Hematopoietic multipotent progenitor cell treated with erythropoietin and hydrocortisone succinate and interleukin-3 and kit ligand, for 6 days (in vitro differentiated cells): Measurements from ENCODE around the gene FMN2.
"Not testable (repeated sequence)": the region's sequence is repeated elsewhere in the genome, so short reads cannot be mapped to it uniquely, and the experiment has no call there.

Experiments
- DNase-seq: peaks from one replicate; pipeline ENCODE4 v3.0.0-alpha.2; 2015

FMN2 gene

DNA sequence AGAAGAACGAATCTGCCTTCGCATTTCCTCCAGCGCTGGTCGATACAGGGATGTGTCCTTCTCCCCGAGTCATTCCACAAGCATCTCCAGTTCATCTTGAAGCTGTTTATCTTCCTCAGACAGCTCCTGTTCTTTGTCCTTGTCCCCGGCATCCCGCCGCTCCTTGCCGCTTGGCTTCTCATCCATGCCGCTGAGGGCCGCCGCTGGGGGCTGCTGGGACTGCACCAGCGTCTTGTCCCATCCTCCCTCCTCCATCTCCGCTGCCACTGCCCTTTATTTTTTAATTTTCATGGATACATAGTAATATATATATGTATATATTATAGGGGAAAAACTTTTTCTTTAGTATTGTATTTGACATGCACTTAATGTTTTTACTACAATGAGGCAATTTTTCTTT lies 53.4 kb downstream of the FMN2 start:
- DNase-seq, result no peak

DNA sequence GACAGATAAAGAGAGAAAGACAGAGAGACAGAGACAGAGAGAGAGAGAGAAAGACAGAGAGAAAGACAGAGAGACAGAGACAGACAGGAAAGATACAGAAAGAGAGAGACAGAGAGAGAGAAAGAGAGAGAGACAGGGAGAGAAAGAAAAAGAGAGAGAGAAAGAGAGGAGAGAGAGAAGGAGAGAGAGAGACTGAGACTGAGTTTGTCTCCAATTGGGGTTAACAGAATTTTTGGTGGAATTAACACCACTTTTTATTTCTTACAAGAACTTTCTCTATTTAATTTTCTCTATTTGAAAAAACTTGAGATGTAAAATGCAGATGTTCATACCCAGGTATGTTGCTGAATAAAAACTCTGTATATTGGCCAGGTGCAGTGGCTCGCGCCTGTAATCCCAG lies 56.6 kb downstream of the FMN2 start:
- no peak for DNase-seq

DNA sequence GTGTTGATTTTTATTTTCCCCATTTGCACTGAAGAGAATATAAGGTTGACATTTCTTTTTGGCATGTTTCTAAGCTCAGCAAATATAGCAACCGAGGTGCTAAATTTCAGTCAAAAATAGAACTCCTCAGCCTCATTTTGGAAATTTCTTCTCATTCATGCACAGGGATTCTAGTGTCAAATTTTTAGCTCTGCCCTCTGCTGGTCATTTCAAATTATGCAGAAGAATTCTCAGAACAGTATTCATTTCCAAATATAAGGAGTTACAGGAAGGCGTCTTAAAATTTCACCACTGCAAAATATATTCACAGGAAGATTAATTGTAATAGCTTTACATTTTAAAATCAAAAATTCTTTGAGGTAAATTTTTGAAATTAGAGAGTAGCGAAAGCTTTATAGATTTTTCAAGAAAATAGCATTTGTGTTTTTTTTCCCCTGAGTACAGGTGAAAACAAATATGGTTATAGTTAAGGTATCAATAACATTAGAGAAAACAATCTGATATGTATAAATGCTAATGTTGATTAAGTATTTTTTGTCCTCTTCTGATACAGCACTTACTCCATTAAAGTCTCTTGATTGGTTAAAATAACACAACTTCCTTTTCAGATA lies 57.9 kb downstream of the FMN2 start:
- DNase-seq, result peak; percentile 52

DNA sequence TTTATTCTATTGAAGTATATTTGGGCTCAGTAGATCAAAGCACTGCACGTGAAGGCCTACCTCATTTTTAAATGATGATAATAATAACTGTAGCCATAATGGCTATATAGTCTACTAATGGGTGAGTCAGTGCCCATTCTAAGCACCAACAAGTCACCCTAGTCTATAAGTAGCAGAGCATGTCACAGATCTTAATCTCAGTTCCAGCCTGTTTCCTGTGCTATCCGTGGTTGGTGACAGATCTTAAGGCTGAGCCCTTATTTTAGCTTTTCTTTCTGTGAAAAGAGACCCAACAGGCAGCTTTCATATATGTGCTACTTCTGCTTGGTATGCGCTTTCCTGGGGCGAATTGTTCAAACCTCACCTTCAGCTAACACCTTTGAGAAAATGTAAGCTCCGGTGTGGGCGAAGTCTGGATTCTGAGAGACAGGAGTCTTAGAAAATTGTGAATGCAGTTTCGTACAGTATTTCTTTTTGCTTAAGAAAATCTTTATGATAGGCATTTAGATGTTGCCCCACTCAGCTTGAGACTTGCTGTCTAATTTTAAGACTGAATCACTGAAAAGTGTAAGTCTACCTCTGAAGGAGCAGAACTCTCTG lies 59.6 kb downstream of the FMN2 start:
- DNase-seq, result peak; percentile 7

DNA sequence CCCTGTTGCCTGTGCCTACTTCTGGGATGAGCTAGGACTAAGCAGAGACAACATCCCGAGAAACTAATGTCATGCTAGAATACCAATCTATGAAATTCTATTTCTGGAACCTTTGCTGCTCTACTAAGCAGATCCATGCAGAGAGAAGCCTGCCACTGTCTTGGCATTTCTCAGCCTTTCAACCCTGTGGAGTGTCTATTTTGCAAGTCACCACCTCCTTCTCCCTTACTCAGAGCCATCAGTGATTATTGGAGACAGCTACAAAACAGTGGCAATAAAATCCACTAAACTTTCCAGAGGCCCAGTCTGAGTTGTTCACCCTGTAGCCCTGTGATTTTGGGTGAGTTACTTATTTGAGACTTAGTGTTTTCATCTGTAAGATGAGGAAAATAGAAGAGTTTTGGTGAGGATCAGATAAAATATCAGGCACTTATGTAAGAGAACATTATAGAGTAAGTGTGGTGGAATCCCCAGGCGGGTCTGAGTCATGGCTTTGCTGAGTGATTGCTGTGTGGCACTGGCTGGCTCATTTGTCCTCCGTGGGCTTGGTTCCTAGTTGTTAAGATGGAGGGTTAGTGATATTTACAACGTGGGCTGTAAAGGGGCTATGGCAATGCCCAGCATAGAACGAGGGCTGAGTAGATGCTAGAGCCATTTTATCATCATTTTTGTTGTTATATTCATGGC lies 61.1 kb downstream of the FMN2 start:
- no peak for DNase-seq

DNA sequence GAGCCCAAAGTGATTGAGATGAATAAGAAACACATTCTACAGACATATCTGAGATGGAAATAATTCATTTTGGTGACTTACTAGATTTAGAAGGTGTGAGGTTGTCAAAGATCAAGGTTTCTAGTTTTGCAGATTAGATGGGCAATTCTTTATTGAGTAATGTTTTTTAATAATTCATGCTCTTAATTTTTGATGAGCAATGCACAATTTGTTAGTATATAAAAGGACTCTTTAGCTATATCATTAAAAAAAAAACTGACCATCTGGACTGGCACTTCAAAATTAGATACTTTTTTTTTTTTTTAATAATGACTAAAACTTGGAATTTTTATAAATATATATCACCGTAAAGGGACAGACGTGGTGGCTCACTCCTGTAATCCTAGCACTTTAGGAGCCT lies 63.9 kb downstream of the FMN2 start:
- no peak for DNase-seq

DNA sequence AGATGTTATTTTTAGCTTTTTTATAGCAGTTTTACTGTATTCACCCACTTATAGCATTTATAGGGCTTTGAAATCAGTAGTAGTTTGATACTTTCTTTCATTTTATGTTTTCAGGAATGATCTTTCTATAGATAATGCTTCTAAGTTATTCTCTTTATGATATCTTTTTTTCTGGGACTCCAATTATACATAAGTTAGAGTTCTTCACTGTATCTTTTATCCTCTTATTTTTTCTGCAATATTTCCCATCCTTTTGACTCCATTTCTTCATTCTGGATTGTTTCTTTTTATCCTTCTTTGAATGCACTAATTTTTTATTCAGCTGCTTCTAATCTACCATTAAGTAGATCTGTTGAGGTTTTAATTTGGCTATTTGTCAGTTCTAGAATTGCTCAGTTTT lies 73.1 kb downstream of the FMN2 start:
- no peak for DNase-seq

DNA sequence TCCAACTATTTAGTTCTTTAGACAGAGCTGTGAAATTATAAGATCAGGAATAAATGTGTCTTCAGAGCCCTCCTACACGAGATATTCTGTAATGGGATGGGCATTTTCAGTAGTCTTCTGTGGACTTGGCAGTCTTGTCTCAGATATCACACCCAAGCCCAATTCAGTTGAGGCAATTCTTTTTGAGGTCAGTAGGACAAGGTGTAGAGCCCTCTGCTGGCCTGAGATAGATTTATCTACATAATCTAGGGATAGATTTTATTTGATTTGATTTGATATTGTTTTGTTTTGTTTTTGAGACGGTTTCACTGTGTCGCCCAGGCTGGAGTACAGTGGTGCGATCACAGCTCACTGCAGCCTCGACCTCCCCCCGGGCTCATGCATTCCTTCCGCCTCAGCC lies 77.5 kb downstream of the FMN2 start:
- peak; percentile 7 for DNase-seq

DNA sequence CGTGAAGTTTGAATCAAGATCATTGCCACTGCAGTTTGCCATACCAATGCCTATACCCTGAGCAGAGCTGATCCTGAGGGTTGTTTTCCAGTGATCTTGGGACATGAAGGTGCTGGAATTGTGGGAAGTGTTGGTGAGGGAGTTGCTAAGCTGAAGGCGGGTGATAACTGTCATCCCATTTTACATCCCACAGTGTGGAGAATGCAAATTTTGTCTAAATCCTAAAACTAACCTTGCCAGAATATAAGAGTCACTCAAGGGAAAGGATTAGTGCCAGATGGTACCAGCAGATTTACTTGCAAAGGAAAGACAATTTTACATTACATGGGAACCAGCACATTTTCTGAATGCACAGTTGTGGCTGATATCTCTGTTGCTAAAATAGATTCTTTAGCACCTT lies 78.6 kb downstream of the FMN2 start:
- DNase-seq, result no peak

DNA sequence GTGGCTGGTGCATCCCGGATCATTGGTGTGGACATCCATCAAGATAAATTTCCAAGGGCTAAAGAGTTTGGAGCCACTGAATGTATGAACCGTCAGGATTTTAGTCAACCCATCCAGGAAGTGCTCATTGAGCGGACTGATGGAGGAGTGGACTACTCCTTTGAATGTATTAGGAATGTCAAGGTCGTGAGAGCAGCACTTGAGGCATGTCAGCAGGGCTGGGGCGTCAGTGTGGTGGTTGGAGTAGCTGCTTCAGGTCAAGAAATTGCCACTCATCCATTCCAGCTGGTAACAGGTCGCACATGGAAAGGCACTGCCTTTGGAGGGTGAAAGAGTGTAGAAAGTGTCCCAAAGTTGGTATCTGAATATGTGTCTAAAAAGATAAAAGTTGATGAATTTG lies 79.1 kb downstream of the FMN2 start:
- no peak for DNase-seq

DNA sequence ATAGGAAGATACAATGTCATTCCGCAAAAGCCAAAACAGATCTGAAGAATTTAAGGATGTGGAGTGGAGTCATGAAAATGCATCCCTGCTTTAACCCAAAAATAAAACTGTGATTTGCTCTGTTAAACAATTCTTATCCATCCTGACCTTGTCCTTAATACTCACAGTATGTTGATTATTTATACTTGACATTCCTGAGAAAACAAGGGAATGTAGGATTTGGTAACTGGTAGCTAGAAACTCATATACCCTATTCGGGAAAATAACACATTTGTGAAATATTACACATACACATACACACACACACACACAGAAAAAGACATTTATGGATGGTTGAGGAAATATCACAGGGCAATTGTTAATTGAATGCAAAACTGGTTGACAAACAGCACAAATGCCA lies 80.2 kb downstream of the FMN2 start:
- DNase-seq, result no peak

DNA sequence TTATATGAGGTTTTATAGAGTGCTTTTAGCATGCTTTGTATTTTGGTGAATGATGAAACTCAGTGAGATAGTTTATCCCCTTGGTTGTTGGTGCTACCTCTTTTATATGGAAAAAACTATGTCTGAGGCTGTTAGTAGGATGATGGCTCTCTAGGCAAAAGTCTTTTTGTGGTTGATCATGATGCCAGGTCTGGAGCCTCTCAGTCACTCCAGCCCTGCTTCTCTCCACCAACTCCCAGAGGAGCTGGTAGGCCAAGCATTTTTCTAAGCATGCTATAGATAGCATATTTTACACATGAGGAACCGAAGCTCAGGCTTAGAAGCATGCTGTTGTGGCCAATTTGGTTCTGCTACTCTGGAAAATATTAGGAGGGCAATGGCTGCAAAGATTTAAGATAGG lies 82.2 kb downstream of the FMN2 start:
- DNase-seq, result no peak

DNA sequence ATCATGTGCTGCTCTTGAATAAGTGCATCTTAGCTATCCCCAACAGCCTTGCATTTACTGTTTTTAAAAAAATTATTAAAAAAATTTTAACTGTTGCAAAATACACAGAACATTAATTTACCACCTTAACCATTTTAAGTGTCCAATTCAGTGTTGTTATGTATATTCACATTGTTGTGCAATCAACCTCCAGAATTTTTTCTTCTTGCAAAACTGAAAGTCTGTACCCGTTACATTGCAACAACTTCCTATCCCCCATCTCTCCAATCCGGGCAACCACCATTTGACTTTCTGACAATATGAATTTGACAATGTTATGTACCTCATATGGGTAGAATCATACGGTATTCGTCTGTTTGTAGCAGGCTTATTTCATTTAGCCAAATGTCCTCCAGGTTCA lies 83.1 kb downstream of the FMN2 start:
- peak; percentile 17 for DNase-seq

DNA sequence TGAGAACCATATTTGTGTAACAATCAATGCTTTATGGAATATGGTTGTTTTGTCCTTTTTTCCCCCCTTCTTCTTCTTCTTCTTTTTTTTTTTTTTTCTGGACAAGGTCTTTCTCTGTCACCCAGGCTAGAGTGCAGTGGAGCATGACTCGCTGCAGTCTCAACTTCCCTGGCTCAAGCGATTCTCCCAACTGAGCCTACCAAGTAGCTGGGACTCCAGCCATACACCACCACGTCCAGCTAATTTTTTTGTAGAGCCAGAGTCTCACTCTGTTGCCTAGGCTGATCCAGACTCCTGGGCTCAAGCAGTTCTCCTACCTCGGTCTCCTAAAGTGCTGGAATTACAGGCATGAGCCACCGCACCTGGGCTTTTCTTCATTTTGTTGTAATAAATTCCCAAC lies 86.7 kb downstream of the FMN2 start:
- DNase-seq, result no peak

DNA sequence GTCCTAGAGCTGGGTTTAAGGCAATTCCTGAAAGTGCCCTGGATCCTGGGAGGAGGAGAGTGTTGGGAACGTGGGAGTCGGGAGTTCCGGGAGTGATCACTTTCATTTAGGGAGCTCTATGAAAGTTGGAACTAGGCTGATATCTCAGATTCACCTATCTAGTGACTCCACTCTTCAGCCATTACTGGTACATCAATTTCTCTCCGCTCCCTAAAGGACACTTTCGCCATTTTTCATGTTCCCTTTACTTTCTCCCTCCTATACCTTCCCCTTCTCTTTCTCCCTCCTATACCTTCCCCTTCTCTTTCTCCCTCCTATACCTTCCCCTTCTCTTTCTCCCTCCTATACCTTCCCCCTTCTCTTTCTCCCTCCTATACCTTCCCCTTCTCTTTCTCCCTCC lies 93.0 kb downstream of the FMN2 start:
- not testable (repeated sequence) for DNase-seq

DNA sequence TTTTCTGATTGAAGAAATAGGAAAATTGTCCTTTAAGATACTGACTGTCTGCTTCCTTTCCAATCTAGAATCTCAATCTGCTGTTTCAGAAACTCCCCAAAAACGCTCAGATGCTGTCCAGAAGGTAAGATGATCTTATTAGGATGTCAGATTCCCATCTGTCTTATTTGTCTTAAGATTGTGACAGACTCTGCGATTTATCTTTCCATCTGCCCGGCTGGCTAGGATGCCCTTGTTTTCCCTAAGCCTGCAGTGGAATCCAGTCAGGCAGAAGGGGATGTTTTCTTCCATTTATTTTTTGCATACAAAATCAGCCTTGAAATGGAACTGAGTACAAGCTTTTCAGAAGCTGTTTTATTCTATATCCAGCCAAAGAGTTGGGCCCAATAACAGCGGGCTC lies 96.5 kb downstream of the FMN2 start:
- no peak for DNase-seq

DNA sequence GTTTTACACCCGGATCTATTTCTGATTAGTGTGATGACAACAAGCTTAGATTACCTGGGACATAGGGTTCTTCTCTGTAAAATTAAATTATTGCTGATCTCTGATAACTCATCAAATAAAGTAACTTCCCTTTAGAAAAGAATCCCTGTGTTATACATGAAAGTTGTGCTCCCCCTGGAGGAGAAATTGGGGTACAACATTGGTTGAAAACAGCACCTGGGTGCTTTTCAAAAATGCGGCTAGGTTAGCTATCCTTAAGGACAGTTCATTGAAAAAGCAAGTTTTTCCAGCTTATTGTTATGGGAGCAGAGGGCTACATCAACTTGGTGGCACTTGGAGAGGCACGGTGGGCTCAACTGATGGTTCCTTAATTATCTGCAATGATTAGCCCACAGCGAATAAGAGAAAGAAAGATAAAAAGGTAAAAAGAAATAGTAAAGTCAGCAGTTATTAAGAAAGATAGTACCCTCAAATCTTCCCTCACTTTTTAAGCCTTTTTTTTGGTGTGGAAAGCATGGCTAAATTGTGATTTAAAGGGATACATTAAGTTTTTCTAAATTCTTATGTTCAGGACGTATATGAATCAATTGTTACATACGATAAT lies 97.8 kb downstream of the FMN2 start:
- DNase-seq, result peak; percentile 74

DNA sequence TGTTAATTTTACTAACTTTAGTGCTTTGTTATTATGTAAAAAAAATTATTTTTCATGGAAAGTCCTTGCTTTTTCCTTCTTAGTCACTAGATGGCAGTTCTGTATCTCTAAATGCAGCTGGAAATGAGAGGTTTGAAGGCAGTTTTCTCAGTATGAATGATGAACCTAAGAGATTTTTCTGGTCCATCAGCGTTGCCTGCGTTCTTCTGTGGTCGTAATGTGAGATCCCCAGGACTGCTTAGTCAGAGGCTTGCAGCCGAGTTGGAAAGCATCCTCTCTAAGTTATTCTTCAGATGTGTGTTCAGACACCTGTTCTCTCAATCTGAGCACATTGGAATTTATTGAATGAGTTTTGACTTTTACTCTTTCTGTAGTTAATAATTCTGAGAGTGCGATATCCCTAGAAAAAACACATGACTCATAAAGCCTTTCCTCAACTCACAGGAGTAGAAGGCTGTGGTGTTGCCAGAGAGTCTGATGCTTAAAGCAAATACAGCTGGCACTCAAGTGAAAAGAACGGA lies 99.3 kb downstream of the FMN2 start:
- peak; percentile 18 for DNase-seq

DNA sequence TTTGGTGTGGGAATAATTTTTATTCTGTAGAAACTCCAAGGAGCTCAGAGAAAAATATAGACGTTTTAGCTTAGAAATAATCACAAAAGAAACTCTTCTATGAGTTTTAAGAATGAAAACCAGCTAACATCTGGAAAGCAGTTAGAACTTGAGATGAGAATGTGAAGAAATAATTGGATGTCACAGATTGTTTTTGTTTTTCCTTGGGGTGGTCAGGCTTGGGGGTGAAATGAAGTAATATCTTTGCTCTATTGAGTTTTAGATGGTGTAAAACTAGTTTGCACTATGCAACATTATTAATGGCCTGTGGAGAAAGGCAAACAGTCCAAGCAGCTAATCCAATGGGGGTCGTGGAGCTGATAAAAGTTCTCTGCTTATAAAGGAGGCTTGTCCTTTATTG lies 101.2 kb downstream of the FMN2 start:
- DNase-seq, result no peak

DNA sequence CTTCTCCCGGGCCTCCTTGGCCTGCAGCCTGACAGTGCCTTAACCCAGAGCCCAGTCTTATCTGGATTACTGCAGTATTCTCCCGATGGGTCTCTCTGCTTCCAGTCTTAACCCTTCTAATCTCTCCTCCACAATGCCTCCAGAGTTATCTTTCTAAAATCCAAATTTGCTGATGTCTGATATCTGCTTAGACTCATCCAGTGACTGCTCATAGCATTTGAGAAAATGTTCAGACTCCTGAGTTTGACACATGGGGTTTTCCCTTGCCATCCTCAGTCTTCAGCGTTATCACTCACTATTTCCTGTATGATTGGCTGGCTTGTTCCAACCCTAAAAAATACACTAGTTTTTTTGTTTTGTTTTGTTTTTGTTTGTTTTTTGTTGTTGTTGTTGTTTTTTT lies 102.0 kb downstream of the FMN2 start:
- no peak for DNase-seq

DNA sequence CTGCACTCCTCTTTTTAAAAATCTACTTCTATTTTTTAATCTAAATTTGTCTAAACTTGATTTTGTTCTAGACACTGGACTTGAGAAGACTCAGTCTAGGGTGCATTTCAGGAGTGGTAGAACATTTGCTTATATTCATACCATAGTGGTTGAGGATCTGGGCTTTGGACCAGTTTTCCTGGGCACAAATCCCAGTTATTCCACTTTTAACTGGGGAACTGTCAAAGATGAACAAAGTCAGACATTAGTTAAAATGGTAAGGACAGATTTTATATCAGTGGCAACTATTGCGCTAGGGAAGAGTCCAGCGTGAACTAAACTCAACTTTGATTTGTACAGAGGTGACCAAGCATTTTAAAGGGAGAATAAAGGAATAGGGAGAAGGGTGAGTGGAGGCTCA lies 102.4 kb downstream of the FMN2 start:
- DNase-seq, result no peak

DNA sequence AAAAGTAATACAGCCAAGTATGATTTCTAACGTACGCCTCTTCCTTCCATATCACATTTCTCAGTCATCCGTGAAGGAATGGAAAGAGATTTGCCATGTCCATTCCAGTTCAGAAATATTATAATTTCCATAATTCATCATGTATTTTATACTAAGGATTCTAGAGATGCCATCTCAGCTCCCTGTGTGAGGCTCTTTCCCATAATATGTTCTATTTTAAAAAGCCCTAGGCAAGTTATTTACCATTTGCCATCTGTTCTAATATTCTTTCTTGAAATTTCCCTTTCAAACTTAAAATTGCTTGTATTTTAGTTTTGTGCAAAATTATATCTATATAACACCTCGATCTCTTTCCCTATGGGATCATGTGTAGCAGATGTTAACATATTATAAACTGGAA lies 106.7 kb downstream of the FMN2 start:
- no peak for DNase-seq

DNA sequence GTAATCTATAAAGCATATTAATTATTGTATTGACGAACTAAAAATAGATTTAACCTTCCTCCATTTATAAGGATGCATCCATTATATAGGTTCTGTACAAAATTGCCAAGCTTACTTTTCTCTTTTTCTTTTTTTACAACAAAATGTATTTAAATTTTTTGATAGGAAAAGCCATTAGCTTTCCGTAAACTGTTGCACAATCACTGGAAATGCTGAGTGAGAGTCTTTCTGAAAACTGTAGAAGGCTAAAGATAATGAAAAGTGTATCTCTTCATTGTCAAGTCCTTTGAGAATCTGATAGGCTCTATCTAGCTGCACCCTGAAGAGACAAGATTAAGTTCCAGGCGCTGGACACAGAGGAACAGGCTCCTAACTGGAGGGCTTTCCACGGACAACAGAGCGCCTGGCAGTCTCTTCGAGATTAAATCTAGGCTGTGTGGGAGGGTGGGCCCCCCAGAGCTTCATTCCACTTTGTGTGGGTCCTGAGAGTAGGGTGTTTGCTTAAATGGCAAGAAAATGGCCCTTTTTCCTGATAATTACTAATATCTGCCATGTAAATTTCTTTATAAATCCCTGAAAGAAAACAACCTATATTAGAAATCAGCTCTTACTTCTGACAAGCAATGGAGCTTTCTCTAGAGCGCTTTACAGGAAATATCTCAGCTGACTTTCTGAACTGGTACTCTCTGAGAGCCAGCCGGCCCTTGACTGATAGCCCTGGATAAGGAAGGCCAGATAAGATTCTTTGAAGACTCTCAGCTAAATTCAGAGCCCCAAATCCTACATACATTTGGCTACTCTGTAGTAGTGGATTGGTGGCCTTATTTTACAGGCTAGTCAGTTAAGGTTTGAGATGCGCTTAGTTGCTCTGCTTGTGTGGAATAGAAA lies 108.3 kb downstream of the FMN2 start:
- no peak for DNase-seq
